CD14-positive monocyte (primary cell): ENCODE data around the gene FAM98B. TPM values are rescaled to one million over a fixed set of nuclear protein-coding genes. Genes with fewer than 3 reads are reported as not detected.

Experiments used
- DNase-seq, 3 donors: peaks; one replicate each; pipeline ENCODE4 v3.0.0-alpha.2; 2011 to 2022
- H2AFZ ChIP-seq: 2 replicates; pipeline ENCODE4 v1.6.0; 2012; ENCODE audit warnings: mild to moderate bottlenecking, low read depth, low read length, inconsistent platforms; ENCODE audit not compliant: insufficient read depth, poor library complexity, severe bottlenecking
- H3K27ac ChIP-seq, 2 donors: 1 replicate in 1 of 2; 2 replicates in 1 of 2; pipeline ENCODE4 v1.5.1; 2012 to 2013; ENCODE audit warnings: low read length in 2 of 2, control low read depth in 1 of 2, inconsistent platforms in 1 of 2, low read depth in 1 of 2, mild to moderate bottlenecking in 1 of 2
- H3K27me3 ChIP-seq, 2 donors: one replicate each; pipeline versions ENCODE4 v1.6.0 to v1.6.1; 2011 to 2013; ENCODE audit warnings: low read length in 2 of 2; ENCODE audit not compliant: control insufficient read depth in 2 of 2, insufficient read depth in 2 of 2
- H3K36me3 ChIP-seq, 2 donors: replicated peaks in 1 of 2; 1 replicate in 1 of 2; 2 replicates in 1 of 2; pipeline versions ENCODE4 v1.5.1 to v1.6.1; 2012 to 2013; ENCODE audit warnings: low read length in 2 of 2, control low read depth in 1 of 2, inconsistent platforms in 1 of 2, mild to moderate bottlenecking in 1 of 2; ENCODE audit not compliant: insufficient read depth in 2 of 2, control insufficient read depth in 1 of 2
- H3K4me1 ChIP-seq, 2 donors: 1 replicate in 1 of 2; 2 replicates in 1 of 2; pipeline versions ENCODE4 v1.5.1 to v1.6.1; 2012 to 2013; ENCODE audit warnings: low read length in 2 of 2, control low read depth in 1 of 2, inconsistent platforms in 1 of 2, mild to moderate bottlenecking in 1 of 2, moderate library complexity in 1 of 2; ENCODE audit not compliant: insufficient read depth in 2 of 2, control insufficient read depth in 1 of 2
- H3K4me2 ChIP-seq: replicated peaks from 2 replicates; pipeline ENCODE3; 2012; ENCODE audit warnings: low read length, moderate library complexity, mild to moderate bottlenecking; ENCODE audit not compliant: poor library complexity, severe bottlenecking; ENCODE audit errors: extremely low read depth
- H3K4me3 ChIP-seq, 3 experiments: fragments of 200-600 bp in 1 of 3; sonication (generic) in 1 of 3; replicated peaks in 1 of 3; 1 replicate in 2 of 3; 2 replicates in 1 of 3; pipeline ENCODE4 v1.5.1; 2011 to 2013; ENCODE audit warnings: low read length in 3 of 3, mild to moderate bottlenecking in 3 of 3, control low read depth in 2 of 3, low read depth in 2 of 3, inconsistent platforms in 1 of 3, moderate library complexity in 1 of 3
- H3K79me2 ChIP-seq: 2 replicates; pipeline ENCODE4 v1.6.0; 2012; ENCODE audit warnings: mild to moderate bottlenecking, control low read depth, inconsistent platforms, low read length, moderate library complexity; ENCODE audit not compliant: insufficient read depth
- H3K9ac ChIP-seq: 2 replicates; pipeline ENCODE4 v1.6.0; 2017; ENCODE audit warnings: low read length, mild to moderate bottlenecking; ENCODE audit not compliant: insufficient read depth, poor library complexity, severe bottlenecking
- H3K9me3 ChIP-seq, 2 donors: replicated peaks in 1 of 2; 1 replicate in 1 of 2; 2 replicates in 1 of 2; pipeline versions ENCODE4 v1.5.1 to v1.6.1; 2012 to 2013; ENCODE audit warnings: low read length in 2 of 2, control low read depth in 1 of 2; ENCODE audit not compliant: control insufficient read depth in 1 of 2, insufficient read depth in 1 of 2
- H4K20me1 ChIP-seq: 2 replicates; pipeline ENCODE4 v1.6.0; 2012; ENCODE audit warnings: mild to moderate bottlenecking, low read length, control low read depth, moderate library complexity; ENCODE audit not compliant: insufficient read depth
- H3K27ac Mint-ChIP-seq, 7 donors: one replicate each; pipeline ENCODE4 v1.8.0; 2020; ENCODE audit warnings: mild to moderate bottlenecking in 7 of 7, mixed read lengths in 7 of 7, moderate library complexity in 6 of 7, inconsistent platforms in 2 of 7
- H3K27me3 Mint-ChIP-seq, 3 donors: one replicate each; pipeline ENCODE4 v1.8.0; 2021 to 2022; ENCODE audit warnings: low read depth in 3 of 3, mild to moderate bottlenecking in 3 of 3, mixed read lengths in 3 of 3, moderate library complexity in 3 of 3, inconsistent platforms in 1 of 3
- H3K36me3 Mint-ChIP-seq, 2 donors: one replicate each; pipeline ENCODE4 v1.8.0; 2020; ENCODE audit warnings: mixed read lengths in 2 of 2, inconsistent platforms in 1 of 2, mild to moderate bottlenecking in 1 of 2
- H3K4me1 Mint-ChIP-seq: one replicate; pipeline ENCODE4 v1.8.0; 2020; ENCODE audit warnings: mild to moderate bottlenecking, mixed read lengths
- H3K4me3 Mint-ChIP-seq, 2 donors: one replicate each; pipeline ENCODE4 v1.8.0; 2020; ENCODE audit warnings: mild to moderate bottlenecking in 2 of 2, mixed read lengths in 2 of 2, moderate library complexity in 1 of 2
- H3K9me3 Mint-ChIP-seq, 7 donors: one replicate each; pipeline ENCODE4 v1.8.0; 2020 to 2022; ENCODE audit warnings: mixed read lengths in 7 of 7, mild to moderate bottlenecking in 6 of 7, moderate library complexity in 6 of 7, inconsistent platforms in 2 of 7
- WGBS: methylation state at CpG from one replicate; pipeline ENCODE4 v1.1.5; 2013; ENCODE audit warnings: missing lambda C conversion rate; ENCODE audit not compliant: insufficient coverage; 5-methylcytosine and 5-hydroxymethylcytosine counted together
- intact Hi-C, 2 donors: fragments of 100-400 bp; cut with micrococcal nuclease; formaldehyde crosslinking; loops; one replicate each; pipeline versions ENCODE4 v1.15.0 to v1.15.1; 2023
- polyA plus RNA-seq, 3 donors: library from polyadenylated mRNA; depleted of rRNA in 1 of 3; unstranded in 2 of 3; stranded (reverse) in 1 of 3; fragments of 300-500 nt in 2 of 3; fragments of >200 nt in 1 of 3; fragmentation: Illumina TruSeq in 2 of 3; gene quantifications; 1 replicate in 2 of 3; 2 replicates in 1 of 3; pipeline ENCODE4 v1.2.3, GENCODE V29; 2012 to 2021
- TF ChIP-seq, protein P1 (sequence below): fragments of 200-600 bp; IDR thresholded peaks from one replicate; pipeline ENCODE4 v1.8.0; 2022; ENCODE audit warnings: antibody characterized with exemption, mild to moderate bottlenecking

FAM98B gene
- polyA plus RNA-seq, 3 donors = 0.41 to 1.3 (median 0.69) TPM

DNA sequence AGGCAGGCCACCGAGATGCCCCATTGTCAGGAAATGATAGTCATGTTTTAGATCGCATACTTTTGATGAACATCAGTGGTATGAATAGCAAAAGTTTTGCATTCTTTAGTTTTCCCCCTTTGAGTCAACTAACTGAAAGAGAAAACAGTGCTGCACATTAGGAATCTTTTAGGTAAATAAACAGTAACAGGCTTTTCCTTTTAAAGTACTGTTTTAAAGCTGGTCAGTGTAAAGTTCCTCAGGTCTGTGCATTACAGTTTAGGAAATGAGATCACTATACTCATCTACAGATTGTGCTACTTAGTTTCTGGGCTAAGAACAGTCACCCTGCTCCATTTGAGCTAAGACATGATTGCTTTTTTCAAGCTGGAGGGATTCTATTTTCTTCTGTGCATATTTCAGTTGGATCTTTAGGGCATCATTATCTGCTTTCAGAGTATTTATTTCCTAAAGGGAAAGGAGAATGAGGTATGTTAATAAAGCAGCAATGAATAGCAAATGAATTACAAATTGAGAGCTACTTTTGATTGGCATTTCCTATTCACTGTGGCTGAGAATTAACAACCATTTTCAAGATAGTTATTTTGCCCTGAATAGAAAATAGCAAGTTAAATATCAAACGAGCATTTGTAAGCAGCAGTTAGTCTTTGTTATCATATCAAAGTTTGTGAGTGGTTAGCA lies 36.5 kb downstream of the FAM98B start:
- no peak overlapping the region for H3K27ac ChIP-seq
- H3K27ac Mint-ChIP-seq = no peak overlapping the region

DNA sequence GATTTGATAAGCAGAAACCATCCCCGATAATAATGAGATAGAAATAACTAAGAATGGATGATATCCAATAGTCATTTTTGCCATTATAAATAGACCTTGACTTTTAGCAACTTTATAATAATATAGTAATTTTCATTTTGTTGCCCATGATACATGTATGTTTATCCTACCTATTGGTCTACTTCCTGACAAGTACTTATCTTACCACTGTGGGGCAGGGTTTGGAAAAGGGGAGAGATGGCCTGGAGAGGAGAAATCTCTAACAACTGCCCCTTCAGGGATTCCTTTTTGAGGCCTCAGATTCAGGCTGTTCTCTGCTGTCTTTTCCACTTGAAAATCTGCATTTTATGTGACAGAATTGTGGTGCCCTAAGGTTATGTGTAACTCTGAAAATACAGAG lies 42.2 kb downstream of the FAM98B start:
- TF ChIP-seq, protein P1, sequence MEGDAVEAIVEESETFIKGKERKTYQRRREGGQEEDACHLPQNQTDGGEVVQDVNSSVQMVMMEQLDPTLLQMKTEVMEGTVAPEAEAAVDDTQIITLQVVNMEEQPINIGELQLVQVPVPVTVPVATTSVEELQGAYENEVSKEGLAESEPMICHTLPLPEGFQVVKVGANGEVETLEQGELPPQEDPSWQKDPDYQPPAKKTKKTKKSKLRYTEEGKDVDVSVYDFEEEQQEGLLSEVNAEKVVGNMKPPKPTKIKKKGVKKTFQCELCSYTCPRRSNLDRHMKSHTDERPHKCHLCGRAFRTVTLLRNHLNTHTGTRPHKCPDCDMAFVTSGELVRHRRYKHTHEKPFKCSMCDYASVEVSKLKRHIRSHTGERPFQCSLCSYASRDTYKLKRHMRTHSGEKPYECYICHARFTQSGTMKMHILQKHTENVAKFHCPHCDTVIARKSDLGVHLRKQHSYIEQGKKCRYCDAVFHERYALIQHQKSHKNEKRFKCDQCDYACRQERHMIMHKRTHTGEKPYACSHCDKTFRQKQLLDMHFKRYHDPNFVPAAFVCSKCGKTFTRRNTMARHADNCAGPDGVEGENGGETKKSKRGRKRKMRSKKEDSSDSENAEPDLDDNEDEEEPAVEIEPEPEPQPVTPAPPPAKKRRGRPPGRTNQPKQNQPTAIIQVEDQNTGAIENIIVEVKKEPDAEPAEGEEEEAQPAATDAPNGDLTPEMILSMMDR = no peak
- Mint-ChIP-seq H3K4me1 (no peaks in the 10 kb centered on the region), H3K27me3 (no peaks in the 10 kb centered on the region), H3K36me3 (peaks cover 3 to 4% of the 10 kb centered on the region in 2 donors), H3K4me3 (no peak overlapping the region), H3K27ac (no peak overlapping the region), H3K9me3 (peaks cover 6 to 17% (median 11%) of the 10 kb centered on the region in 7 donors)
- H3K27ac ChIP-seq = no peak overlapping the region
- H3K9ac ChIP-seq = no peak overlapping the region
- no peaks in the 10 kb centered on the region for H3K27me3 ChIP-seq
- H3K4me3 ChIP-seq = no peak overlapping the region
- H3K36me3 ChIP-seq = no peaks in the 10 kb centered on the region
- no peaks in the 10 kb centered on the region for H4K20me1 ChIP-seq
- peaks cover 7 to 13% of the 10 kb centered on the region in 2 donors for H3K9me3 ChIP-seq
- no peaks in the 10 kb centered on the region for H3K79me2 ChIP-seq
- intact Hi-C loops = no loop called here
- no peak for DNase-seq
- H3K4me2 ChIP-seq = no peak overlapping the region
- WGBS = no CpG with 5 or more reads among the region's 1 CpG
- H2AFZ ChIP-seq = no peak overlapping the region
- no peaks in the 10 kb centered on the region for H3K4me1 ChIP-seq

More for the DNA sequence above, 36.5 kb downstream of the FAM98B start:
- Histone ChIP-seq H3K9me3 (no peaks in the 10 kb centered on the region), H3K4me1 (no peaks in the 10 kb centered on the region), H2AFZ (no peak overlapping the region), H3K4me2 (no peak overlapping the region), H4K20me1 (no peaks in the 10 kb centered on the region), H3K4me3 (no peak overlapping the region), H3K79me2 (no peaks in the 10 kb centered on the region), H3K9ac (no peak overlapping the region), H3K36me3 (peaks cover 9 to 17% of the 10 kb centered on the region in 2 donors), H3K27me3 (no peaks in the 10 kb centered on the region)
- no peak for DNase-seq
- WGBS = 100% methylated on average over 1 of the region's 3 CpGs
- TF ChIP-seq, protein P1 = no peak
- peaks cover 17 to 24% of the 10 kb centered on the region in 2 donors for H3K36me3 Mint-ChIP-seq
- H3K27me3 Mint-ChIP-seq = no peaks in the 10 kb centered on the region
- H3K9me3 Mint-ChIP-seq = peaks cover 0 to 5% (median 0%) of the 10 kb centered on the region in 7 donors
- no peak overlapping the region for H3K4me3 Mint-ChIP-seq
- intact Hi-C loops = no loop called here
- H3K4me1 Mint-ChIP-seq = peaks cover 3% of the 10 kb centered on the region
